Left ventricle myocardium inferior (tissue), 1 donor: ENCODE measurements around the gene PLCB1. TPM values are rescaled to one million over a fixed set of nuclear protein-coding genes. Genes with fewer than 3 reads are reported as not detected.

Experiments
- DNase-seq: peaks from one replicate; pipeline ENCODE4 v3.0.0-alpha.2; 2020
- H3K27ac ChIP-seq: fragments of 200-600 bp; replicated peaks from 2 replicates; pipeline ENCODE4 v1.8.0; 2021
- H3K27me3 ChIP-seq: fragments of 200-600 bp; 2 replicates; pipeline ENCODE4 v1.8.0; 2021; ENCODE audit warnings: low read depth
- H3K36me3 ChIP-seq: fragments of 200-600 bp; 2 replicates; pipeline ENCODE4 v1.8.0; 2021
- H3K4me1 ChIP-seq: fragments of 200-600 bp; 2 replicates; pipeline ENCODE4 v1.8.0; 2021
- H3K4me3 ChIP-seq: fragments of 200-600 bp; 2 replicates; pipeline ENCODE4 v1.8.0; 2021; ENCODE audit warnings: mild to moderate bottlenecking, moderate library complexity
- H3K9me3 ChIP-seq: fragments of 200-600 bp; replicated peaks from 2 replicates; pipeline ENCODE4 v1.8.0; 2021
- intact Hi-C: fragments of 100-400 bp; cut with micrococcal nuclease; formaldehyde crosslinking; loops from one replicate; pipeline ENCODE4 v1.11.0; 2022
- total RNA-seq: library from RNA; stranded (reverse); fragmentation: NEBNext Ultra II Directional; extraction: Animal tissue kit (Norgen Biotek cat#: 25700); gene quantifications from one replicate; pipeline ENCODE4 v1.2.1, GENCODE V29; 2021
- TF ChIP-seq, protein P1 (sequence below): fragments of 200-600 bp; IDR thresholded peaks from 2 replicates; pipeline ENCODE4 v1.8.0; 2021; ENCODE audit warnings: antibody characterized with exemption, mild to moderate bottlenecking, borderline replicate concordance
- donor health status: DM: no; HTN: yes; CAD: no; lungs with severe emphysema.

Gene PLCB1
- total RNA-seq, 1 donor from 2014 or later = 6.0 TPM

DNA sequence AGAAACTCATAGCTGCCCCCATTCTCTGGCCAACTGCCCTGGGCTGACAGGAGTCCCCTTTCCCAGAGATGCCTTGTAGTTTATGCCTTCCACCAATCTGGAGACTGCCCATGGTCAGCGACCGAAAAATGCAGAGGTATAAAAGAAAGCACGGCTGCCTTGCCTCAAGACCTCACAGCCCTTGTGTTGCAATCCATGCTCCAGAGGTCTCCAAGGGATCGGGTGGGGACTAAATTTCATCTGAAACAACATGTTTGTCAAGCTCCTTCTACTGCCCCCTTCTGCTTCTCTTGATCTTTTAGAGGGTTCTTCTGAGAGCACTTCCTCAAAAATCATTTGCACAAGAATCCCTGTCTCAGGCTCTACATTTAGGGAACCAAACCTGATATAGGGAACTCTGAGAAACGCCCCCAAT is 128.8 kb downstream of the PLCB1 start:
- Histone ChIP-seq H3K36me3 (no peaks in the 10 kb centered on the region), H3K9me3 (no peaks in the 10 kb centered on the region), H3K27me3 (no peaks in the 10 kb centered on the region), H3K4me3 (no peak overlapping the region), H3K4me1 (peaks cover 6% of the 10 kb centered on the region), H3K27ac (no peak overlapping the region)
- DNase-seq = peak; percentile 25
- intact Hi-C loops = no loop called here
- TF ChIP-seq, protein P1, sequence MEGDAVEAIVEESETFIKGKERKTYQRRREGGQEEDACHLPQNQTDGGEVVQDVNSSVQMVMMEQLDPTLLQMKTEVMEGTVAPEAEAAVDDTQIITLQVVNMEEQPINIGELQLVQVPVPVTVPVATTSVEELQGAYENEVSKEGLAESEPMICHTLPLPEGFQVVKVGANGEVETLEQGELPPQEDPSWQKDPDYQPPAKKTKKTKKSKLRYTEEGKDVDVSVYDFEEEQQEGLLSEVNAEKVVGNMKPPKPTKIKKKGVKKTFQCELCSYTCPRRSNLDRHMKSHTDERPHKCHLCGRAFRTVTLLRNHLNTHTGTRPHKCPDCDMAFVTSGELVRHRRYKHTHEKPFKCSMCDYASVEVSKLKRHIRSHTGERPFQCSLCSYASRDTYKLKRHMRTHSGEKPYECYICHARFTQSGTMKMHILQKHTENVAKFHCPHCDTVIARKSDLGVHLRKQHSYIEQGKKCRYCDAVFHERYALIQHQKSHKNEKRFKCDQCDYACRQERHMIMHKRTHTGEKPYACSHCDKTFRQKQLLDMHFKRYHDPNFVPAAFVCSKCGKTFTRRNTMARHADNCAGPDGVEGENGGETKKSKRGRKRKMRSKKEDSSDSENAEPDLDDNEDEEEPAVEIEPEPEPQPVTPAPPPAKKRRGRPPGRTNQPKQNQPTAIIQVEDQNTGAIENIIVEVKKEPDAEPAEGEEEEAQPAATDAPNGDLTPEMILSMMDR = no peak

DNA sequence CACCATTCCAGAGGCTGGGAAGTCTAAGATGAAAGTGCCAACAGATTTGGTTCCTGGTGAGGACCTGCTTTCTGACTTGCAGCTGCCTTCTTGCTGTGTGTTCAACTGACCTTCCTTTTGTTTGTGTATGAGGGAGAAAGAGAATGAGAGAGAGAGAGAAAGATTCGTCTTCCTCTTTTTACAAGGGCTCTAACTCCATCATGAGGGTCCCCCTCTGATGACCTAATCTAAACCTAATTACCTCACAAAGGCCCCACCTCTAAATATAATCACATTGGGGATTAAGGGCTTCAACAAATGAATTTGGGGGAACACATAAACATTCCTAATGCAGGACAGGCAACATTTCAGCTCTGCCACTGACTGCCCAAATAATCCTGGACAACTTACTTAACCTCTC is 130.7 kb downstream of the PLCB1 start:
- H3K4me1 ChIP-seq = peaks cover 6% of the 10 kb centered on the region
- H3K27me3 ChIP-seq = no peaks in the 10 kb centered on the region
- no peak overlapping the region for H3K27ac ChIP-seq
- intact Hi-C loops = no loop called here
- DNase-seq = no peak
- H3K36me3 ChIP-seq = no peaks in the 10 kb centered on the region
- TF ChIP-seq, protein P1 = no peak
- no peaks in the 10 kb centered on the region for H3K9me3 ChIP-seq
- H3K4me3 ChIP-seq = no peak overlapping the region

DNA sequence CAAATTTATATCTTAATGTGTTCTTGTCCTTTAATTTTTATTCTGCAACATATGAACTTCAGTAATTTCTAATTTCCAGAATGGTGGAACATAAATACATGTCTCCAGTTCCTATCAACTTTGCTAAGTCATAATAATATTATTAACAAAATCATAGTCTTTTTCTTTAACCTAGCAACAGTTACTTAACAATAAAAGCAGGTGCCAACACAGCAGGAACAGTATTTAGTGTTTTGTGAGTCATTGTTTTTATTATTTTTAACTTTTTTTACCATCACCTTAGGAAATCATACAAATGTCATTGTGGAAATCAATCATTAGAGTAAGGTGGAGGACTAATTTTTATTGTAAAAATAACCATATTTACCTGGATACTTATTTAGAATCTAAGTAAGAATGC is 133.5 kb downstream of the PLCB1 start:
- Histone ChIP-seq H3K4me3 (no peak overlapping the region), H3K27ac (no peak overlapping the region), H3K27me3 (no peaks in the 10 kb centered on the region), H3K4me1 (peaks cover 6% of the 10 kb centered on the region), H3K9me3 (no peaks in the 10 kb centered on the region), H3K36me3 (no peaks in the 10 kb centered on the region)
- intact Hi-C loops = no loop called here
- no peak for DNase-seq
- TF ChIP-seq, protein P1 = no peak

DNA sequence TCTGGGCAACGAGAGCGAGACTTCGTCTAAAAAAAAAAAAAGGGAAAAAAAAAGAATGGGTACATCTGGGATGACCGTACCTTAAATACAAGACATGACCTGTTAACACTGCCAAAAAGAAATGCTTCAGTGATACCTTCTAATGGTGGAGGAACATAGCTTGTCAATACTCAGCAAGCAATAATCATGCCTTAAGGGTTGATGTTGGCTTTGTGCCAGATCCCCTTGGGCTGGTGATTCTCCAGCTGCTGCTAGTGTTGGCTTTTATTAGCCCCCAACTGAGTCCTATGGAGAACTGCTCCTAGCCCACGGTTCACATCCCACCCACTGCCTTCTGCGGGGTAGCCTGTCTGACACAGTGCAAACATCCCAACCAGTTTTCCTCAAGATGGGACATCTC is 134.9 kb downstream of the PLCB1 start:
- H3K4me3 ChIP-seq = no peak overlapping the region
- no peaks in the 10 kb centered on the region for H3K27me3 ChIP-seq
- no peaks in the 10 kb centered on the region for H3K9me3 ChIP-seq
- no peak for DNase-seq
- TF ChIP-seq, protein P1 = no peak
- intact Hi-C loops = no loop called here
- H3K4me1 ChIP-seq = peaks cover 6% of the 10 kb centered on the region
- H3K27ac ChIP-seq = no peak overlapping the region
- H3K36me3 ChIP-seq = no peaks in the 10 kb centered on the region

DNA sequence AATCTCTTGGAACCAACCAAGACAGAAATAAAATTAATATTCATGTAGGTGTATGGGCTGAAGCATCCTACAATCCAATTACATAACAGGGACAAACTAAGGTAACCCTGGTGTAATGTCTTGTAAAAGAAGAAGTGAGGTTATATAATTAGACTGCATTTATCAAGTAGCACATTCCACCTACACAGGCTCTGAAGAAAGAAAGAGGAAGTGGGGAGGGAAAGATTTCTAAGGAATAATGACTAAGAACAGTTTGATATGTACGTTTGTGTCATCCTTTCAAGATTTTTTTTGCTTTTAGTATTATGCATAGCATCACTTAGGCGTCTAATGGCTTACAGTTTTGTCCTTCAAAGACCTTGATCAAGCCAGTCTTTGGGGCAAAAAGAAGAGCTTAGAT is 139.7 kb downstream of the PLCB1 start:
- Histone ChIP-seq H3K4me3 (no peak overlapping the region), H3K27me3 (no peaks in the 10 kb centered on the region), H3K27ac (no peak overlapping the region), H3K4me1 (peaks cover 3% of the 10 kb centered on the region), H3K36me3 (no peaks in the 10 kb centered on the region), H3K9me3 (no peaks in the 10 kb centered on the region)
- intact Hi-C loops = no loop called here
- no peak for DNase-seq
- TF ChIP-seq, protein P1 = no peak

DNA sequence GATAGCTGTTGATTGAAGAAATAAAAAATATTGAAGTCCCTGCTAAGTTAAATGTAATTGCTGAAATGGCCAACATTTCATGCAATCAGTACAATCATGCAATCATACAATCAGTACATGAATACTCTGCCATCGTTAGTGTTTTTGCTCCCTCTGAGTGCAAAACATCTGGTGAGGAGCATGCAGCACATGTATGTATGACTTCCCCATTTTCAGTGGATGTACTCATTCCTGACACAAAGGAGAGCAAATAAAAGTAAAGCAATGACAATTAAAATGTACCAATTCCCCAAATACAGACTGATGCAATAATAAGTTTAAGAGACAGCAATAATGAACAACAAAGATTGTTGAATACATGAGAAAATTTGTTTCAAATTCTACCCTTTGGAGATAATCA is 140.7 kb downstream of the PLCB1 start:
- no peak for DNase-seq
- TF ChIP-seq, protein P1 = no peak
- intact Hi-C loops = no loop called here
- Histone ChIP-seq H3K4me1 (peaks cover 3% of the 10 kb centered on the region), H3K36me3 (no peaks in the 10 kb centered on the region), H3K27ac (no peak overlapping the region), H3K9me3 (no peaks in the 10 kb centered on the region), H3K4me3 (no peak overlapping the region), H3K27me3 (no peaks in the 10 kb centered on the region)
